Keratinocyte (primary cell): ENCODE results near the gene ELFN2. TPM values are rescaled to one million over a fixed set of nuclear protein-coding genes. Genes with fewer than 3 reads are reported as not detected.
A peak's percentile ranks its signal among the peaks of the same experiment; 100 is the strongest.

Experiments
- DNase-seq: peaks from one replicate; pipeline ENCODE4 v3.0.0-alpha.2; 2011; ENCODE audit warnings: low read depth, missing footprints, low spot score
- FAIRE-seq: peaks from 2 replicates; lab custom pipeline; 2011; peaks lifted over from hg19 to GRCh38; lab: Jason Lieb, UNC
- H2AFZ ChIP-seq: 2 replicates; pipeline ENCODE4 v1.6.0; 2012; ENCODE audit warnings: low read length, control low read depth, inconsistent platforms; ENCODE audit not compliant: control insufficient read depth
- H3K27ac ChIP-seq: 2 replicates; pipeline ENCODE4 v1.5.1; 2011; ENCODE audit warnings: low read length; ENCODE audit not compliant: control insufficient read depth, insufficient read depth
- H3K27me3 ChIP-seq: 3 replicates; pipeline ENCODE4 v1.6.0; 2011; ENCODE audit warnings: low read length; ENCODE audit not compliant: control insufficient read depth, insufficient read depth; ENCODE audit errors: extremely low read depth
- H3K36me3 ChIP-seq, 2 experiments: 2 replicates in 1 of 2; 3 replicates in 1 of 2; pipeline ENCODE4 v1.5.1; 2011; ENCODE audit warnings: low read length in 2 of 2, mild to moderate bottlenecking in 1 of 2; ENCODE audit not compliant: control insufficient read depth in 2 of 2, insufficient read depth in 2 of 2; ENCODE audit errors: extremely low read depth in 1 of 2
- H3K4me1 ChIP-seq: 3 replicates; pipeline ENCODE4 v1.5.1; 2011; ENCODE audit warnings: low read length; ENCODE audit not compliant: control insufficient read depth, insufficient read depth; ENCODE audit errors: extremely low read depth
- H3K4me2 ChIP-seq: 3 replicates; pipeline ENCODE4 v1.6.0; 2011; ENCODE audit warnings: low read depth, low read length; ENCODE audit not compliant: control insufficient read depth, insufficient read depth; ENCODE audit errors: extremely low read depth
- H3K4me3 ChIP-seq, 3 experiments: fragments of 200-600 bp in 1 of 3; sonication (generic) in 1 of 3; 2 replicates in 2 of 3; 3 replicates in 1 of 3; pipeline ENCODE4 v1.5.1; 2011 to 2016; ENCODE audit warnings: low read length in 3 of 3, mild to moderate bottlenecking in 3 of 3, control low read depth in 2 of 3, inconsistent platforms in 1 of 3, low read depth in 1 of 3, mixed read lengths in 1 of 3, mixed run types in 1 of 3, moderate library complexity in 1 of 3; ENCODE audit not compliant: control insufficient read depth in 2 of 3, insufficient read depth in 2 of 3; ENCODE audit errors: extremely low read depth in 1 of 3
- H3K79me2 ChIP-seq: 2 replicates; pipeline ENCODE4 v1.6.0; 2012; ENCODE audit warnings: low read length; ENCODE audit not compliant: control insufficient read depth, insufficient read depth
- H3K9ac ChIP-seq: 3 replicates; pipeline ENCODE4 v1.6.0; 2011; ENCODE audit warnings: low read length; ENCODE audit not compliant: control insufficient read depth, insufficient read depth; ENCODE audit errors: extremely low read depth
- H3K9me1 ChIP-seq: 3 replicates; pipeline ENCODE4 v1.6.0; 2011; ENCODE audit warnings: low read length; ENCODE audit not compliant: control insufficient read depth, insufficient read depth; ENCODE audit errors: extremely low read depth
- H3K9me3 ChIP-seq: 2 replicates; pipeline ENCODE4 v1.5.1; 2012; ENCODE audit warnings: low read depth, low read length; ENCODE audit not compliant: control insufficient read depth
- H4K20me1 ChIP-seq: 3 replicates; pipeline ENCODE4 v1.6.0; 2011; ENCODE audit warnings: low read length; ENCODE audit not compliant: control insufficient read depth, insufficient read depth; ENCODE audit errors: extremely low read depth
- EZH2 ChIP-seq: IDR thresholded peaks from one replicate; pipeline ENCODE4 v1.6.1; 2012; ENCODE audit warnings: inconsistent platforms, mild to moderate bottlenecking, low read length, moderate library complexity
- dilution Hi-C: fragments of 300-500 bp; cut with MboI; formaldehyde crosslinking; loops from one replicate; pipeline ENCODE4 v1.7.0; 2020; ENCODE audit warnings: low sequenced_read_pairs; ENCODE audit not compliant: extremely low pct_ligation_motif_present
- polyA plus RNA-seq, 5 experiments: library from polyadenylated mRNA; depleted of rRNA in 3 of 5; stranded (reverse) in 3 of 5; stranded (forward) in 1 of 5; unstranded in 1 of 5; fragments of >200 nt; gene quantifications; 1 replicate in 1 of 5; 2 replicates in 3 of 5; 3 replicates in 1 of 5; pipeline versions ENCODE4 v1.2.1 to v1.2.3, GENCODE V29; 2011 to 2012; ENCODE audit warnings: missing spikeins in 2 of 5, low read depth in 1 of 5, low replicate concordance in 1 of 5
- TF ChIP-seq, protein P1 (sequence below), 3 experiments: IDR thresholded peaks in 1 of 3; conservative IDR thresholded peaks in 1 of 3; optimal IDR thresholded peaks in 1 of 3; 2 replicates in 2 of 3; 3 replicates in 1 of 3; pipeline versions ENCODE3 to v1.5.1; 2011; ENCODE audit warnings: low read length in 3 of 3, mild to moderate bottlenecking in 3 of 3, moderate library complexity in 2 of 3, control low read depth in 1 of 3, inconsistent platforms in 1 of 3; ENCODE audit not compliant: insufficient read depth in 2 of 3; ENCODE audit errors: extremely low read depth in 1 of 3

The ELFN2 gene
- polyA plus RNA-seq, 1 donor (not counting 4 experiments of a cell fraction or from before 2014, with no cell fraction given) = 0.13 TPM

DNA sequence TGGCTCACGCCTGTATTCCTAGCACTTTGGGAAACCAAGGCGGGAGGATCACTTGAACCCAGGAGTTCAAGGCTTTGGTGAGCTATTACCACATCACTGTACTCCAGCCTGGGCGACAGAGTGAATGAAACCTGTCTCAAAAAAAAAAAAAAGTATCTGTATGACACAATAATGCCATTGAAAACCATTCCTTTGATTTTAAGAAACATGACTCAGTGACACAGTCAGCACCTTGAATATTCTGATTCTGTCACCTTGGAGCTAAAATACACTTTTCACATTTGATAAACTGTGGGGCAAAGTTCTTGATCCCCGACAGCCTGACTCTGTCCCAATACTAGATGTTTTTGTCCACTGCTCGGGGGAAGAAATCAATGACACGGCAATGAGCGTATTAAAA lies 16.7 kb upstream of the ELFN2 start:
- Histone ChIP-seq H2AFZ (no peak overlapping the region), H3K27ac (no peak overlapping the region), H3K9me3 (peaks cover 2% of the 10 kb centered on the region), H3K9ac (no peak overlapping the region), H3K79me2 (no peaks in the 10 kb centered on the region), H3K9me1 (no peaks in the 10 kb centered on the region), H3K27me3 (no peaks in the 10 kb centered on the region), H4K20me1 (no peaks in the 10 kb centered on the region), H3K4me3 (no peak overlapping the region), H3K4me1 (peaks cover 3% of the 10 kb centered on the region), H3K4me2 (no peak overlapping the region), H3K36me3 (no peaks in the 10 kb centered on the region)
- dilution Hi-C loops = no loop called here
- DNase-seq = no peak
- TF ChIP-seq EZH2 = no peak
- TF ChIP-seq, protein P1, sequence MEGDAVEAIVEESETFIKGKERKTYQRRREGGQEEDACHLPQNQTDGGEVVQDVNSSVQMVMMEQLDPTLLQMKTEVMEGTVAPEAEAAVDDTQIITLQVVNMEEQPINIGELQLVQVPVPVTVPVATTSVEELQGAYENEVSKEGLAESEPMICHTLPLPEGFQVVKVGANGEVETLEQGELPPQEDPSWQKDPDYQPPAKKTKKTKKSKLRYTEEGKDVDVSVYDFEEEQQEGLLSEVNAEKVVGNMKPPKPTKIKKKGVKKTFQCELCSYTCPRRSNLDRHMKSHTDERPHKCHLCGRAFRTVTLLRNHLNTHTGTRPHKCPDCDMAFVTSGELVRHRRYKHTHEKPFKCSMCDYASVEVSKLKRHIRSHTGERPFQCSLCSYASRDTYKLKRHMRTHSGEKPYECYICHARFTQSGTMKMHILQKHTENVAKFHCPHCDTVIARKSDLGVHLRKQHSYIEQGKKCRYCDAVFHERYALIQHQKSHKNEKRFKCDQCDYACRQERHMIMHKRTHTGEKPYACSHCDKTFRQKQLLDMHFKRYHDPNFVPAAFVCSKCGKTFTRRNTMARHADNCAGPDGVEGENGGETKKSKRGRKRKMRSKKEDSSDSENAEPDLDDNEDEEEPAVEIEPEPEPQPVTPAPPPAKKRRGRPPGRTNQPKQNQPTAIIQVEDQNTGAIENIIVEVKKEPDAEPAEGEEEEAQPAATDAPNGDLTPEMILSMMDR (optimal IDR thresholded peaks at IDR 0.05 in 1 of 3, IDR thresholded peaks at IDR 0.05 in 1 of 3, conservative IDR thresholded peaks at IDR 0.05 in 1 of 3; ENCODE audit: extremely low read depth in 1 of 3, insufficient read depth in 2 of 3, low read length in 3 of 3) = no peak
- peak; percentile 32 for FAIRE-seq

DNA sequence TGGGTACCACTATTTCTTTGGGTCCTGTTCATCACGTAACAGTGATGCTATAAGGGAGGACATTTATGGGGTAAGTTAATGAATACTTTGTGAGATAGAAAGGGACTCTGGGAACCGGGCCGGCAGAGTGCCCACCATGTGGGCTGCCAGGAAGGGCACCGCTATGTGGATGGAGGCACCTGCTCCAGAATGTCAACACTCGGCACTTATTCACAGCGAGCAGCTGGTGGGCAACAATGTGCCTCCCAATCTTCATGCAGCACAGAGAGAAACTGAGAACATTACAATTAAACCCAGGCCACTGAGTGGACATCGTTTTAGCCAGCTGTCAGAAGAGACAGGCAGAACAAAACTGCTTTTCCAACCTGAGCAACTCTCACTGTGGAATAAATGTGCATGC lies 15.8 kb upstream of the ELFN2 start:
- no peaks in the 10 kb centered on the region for H4K20me1 ChIP-seq
- no peak overlapping the region for H3K9ac ChIP-seq
- no peak overlapping the region for H2AFZ ChIP-seq
- dilution Hi-C loops = no loop called here
- no peaks in the 10 kb centered on the region for H3K27me3 ChIP-seq
- H3K9me3 ChIP-seq = peaks cover 2% of the 10 kb centered on the region
- no peaks in the 10 kb centered on the region for H3K36me3 ChIP-seq
- FAIRE-seq (no peak), DNase-seq (no peak)
- no peaks in the 10 kb centered on the region for H3K9me1 ChIP-seq
- TF ChIP-seq EZH2 = no peak
- TF ChIP-seq, protein P1 (optimal IDR thresholded peaks at IDR 0.05 in 1 of 3, IDR thresholded peaks at IDR 0.05 in 1 of 3, conservative IDR thresholded peaks at IDR 0.05 in 1 of 3; ENCODE audit: extremely low read depth in 1 of 3, insufficient read depth in 2 of 3, low read length in 3 of 3) = no peak
- H3K4me3 ChIP-seq = no peak overlapping the region
- no peak overlapping the region for H3K4me2 ChIP-seq
- no peaks in the 10 kb centered on the region for H3K4me1 ChIP-seq
- H3K27ac ChIP-seq = no peak overlapping the region
- H3K79me2 ChIP-seq = no peaks in the 10 kb centered on the region
